Mesenteric fat pad (tissue), 1 donor: ENCODE results near the gene CCL1. TPM values are rescaled to one million over a fixed set of nuclear protein-coding genes. Genes with fewer than 3 reads are reported as not detected.

Experiments
- DNase-seq: peaks from one replicate; pipeline ENCODE4 v3.0.0-alpha.2; 2020; ENCODE audit warnings: low spot score
- total RNA-seq: library from RNA; stranded (reverse); fragmentation: NEBNext Ultra II Directional; extraction: Animal tissue kit (Norgen Biotek cat#: 25700); gene quantifications from one replicate; pipeline ENCODE4 v1.2.1, GENCODE V29; 2021
- donor health status: DM: yes; HTN: yes; CAD: no.

Gene CCL1
- total RNA-seq, 1 donor from 2014 or later: not detected

DNA sequence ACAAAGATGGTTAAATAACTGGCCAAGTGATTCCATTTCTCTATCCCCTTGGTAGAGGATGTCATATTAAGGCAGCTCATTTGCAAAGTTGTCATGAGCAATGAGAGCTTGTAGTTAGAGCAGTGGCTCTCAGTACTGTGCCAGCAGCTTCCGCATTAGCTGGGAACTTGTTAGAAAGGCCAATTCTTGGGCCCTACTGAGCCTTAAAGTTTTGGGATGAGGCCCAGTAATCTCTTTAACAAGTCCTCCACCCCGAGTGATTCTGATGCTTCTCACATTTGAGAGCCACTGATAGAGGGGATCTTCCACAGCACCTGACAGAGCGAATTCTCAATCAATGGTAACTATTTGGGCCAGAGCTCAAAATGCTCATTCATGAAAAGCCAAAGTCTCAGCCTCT, 20.2 kb upstream of the CCL1 start:
- no peak for DNase-seq

DNA sequence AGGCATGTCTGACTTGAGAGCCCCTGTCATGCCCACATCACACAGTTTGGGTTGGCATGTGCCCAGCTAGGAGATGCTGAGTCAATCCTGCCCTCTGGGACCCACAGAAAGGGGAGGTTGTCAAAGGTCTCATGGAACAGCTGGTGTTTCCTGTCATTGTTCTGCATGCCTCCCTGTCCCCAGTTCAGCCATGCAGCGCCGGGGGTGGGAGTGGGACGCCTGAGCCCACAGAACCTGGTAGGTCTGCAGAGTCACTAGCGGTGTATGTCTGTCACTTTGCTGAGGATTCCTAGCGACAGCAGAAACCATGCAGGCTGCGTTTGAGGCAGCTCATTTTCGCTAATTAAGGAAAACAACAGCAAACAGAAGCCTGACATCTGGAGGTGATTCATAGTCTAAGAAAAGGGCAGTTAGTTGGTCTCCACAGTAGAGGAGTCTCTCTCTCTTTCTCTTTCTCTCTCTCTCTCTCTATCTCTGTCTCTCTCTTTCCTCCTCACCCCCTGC, 19.6 kb upstream of the CCL1 start:
- DNase-seq: peak; percentile 67

DNA sequence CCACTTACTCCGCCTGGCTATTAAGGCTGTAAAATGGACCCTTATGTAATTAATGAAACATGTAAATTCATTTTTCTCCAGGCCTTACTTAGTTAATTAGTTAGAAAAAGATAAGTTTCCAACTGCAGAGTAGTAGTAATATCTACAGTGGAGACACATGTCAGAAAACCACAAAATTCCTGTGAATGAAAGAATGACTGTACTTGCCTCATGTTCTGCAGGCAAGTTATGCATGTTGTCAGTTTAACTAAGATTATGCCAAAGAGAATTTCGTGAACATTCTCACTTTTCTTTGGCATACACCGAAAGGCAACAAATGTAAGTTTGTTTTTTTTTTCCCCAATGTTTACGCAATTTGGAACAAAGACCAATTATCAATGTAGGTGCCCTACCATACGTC, 16.8 kb upstream of the CCL1 start:
- no peak for DNase-seq

DNA sequence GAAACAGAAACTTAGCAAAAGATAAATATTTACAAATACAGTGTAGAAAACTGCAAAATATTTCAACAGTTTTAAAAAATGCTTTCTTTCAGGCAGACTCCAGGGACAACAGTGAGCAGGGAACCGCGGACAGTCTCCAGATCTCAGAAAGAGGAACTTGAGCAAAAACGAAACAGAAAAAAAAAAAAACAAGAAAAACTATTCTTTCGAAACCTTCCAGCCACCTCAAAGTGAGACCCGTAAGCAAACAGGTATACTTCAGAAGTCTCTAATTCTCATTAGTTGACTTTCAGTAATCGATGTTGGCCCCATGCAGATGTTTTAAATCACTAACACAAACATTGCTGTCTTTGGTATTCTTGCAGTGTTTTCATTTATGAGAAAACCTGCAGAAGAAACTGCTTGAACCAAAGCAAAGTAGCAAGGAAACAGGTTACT, 15.7 kb upstream of the CCL1 start:
- no peak for DNase-seq

DNA sequence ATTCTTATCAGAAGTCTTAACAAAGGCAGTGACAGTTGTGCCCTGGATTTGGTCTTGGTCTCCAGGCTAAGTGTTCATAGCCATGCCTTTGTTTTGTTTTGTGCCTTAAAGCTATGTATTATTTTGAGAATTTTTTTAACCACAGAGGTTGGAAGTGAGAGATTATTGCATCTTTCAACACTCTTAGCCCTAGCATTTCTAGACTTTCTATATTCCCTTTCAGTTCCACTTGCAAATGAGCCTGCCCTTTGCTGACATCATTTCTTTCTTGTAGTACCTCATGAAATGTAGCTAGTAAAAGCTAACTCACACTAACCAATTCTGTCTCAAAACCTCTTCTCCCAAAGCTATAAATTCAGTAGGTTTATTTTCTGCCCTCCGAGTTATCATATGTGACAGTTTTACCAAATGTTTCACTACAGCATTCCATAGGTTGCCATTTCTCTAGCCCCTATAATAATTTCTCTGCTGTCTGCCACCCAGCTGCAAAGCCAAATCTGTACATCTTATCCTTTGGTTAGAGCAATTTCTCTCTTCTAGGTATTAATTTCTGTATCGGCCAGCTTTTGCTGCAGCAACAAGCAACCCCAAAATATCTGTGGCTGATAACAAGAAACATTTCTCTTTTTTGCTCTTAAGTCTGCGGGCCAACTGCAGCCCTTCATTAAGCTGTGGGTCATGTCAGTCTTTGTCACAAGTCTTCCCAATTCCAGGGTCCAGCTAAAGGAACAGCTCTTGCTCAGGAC, 14.2 kb upstream of the CCL1 start:
- DNase-seq: no peak

DNA sequence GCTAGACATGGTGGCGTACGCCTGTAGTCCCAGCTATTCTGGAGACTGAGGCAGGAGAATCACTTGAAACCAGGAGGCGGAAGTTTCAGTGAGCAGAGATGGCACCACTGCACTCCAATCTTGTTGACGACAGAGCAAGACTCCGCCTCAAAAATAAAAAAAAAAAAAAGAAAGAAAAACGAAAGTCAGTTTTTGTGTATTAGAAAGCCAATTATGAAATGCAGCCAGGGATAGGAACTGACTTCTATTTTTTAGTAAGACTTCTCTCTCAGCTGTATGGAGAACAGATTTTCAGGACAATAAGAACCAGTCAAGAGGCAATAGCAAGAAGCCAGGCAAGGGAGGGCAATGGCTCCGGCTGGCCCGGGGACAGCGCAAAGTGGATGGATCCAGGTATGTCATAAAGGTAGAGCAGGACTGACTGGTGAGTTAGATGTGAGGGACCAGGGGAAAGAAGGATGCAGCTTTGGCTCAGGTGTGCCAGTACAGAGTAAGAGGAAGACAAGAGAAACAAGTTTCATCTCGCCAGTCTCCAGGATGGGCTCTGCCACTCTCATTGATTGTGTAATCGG, 12.5 kb upstream of the CCL1 start:
- DNase-seq: peak; percentile 35

DNA sequence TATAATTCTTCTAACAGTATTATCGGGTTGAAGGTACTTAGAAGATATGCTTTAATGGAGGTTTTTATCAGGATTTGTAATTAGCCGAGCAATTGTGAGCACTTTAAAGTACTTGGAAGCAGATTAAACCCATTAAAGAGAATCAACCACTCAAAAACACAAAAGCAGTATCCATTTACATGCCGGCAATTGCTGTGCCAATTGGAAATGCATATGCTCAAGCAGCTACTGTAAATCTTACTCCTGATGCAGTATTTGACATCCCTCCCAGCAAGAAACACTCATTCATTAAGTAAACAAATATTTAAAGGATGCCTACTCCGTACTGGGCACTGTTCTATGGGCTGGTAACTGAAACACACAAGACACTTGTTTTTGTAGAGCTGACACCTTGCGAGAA, 11.4 kb upstream of the CCL1 start:
- DNase-seq: no peak

DNA sequence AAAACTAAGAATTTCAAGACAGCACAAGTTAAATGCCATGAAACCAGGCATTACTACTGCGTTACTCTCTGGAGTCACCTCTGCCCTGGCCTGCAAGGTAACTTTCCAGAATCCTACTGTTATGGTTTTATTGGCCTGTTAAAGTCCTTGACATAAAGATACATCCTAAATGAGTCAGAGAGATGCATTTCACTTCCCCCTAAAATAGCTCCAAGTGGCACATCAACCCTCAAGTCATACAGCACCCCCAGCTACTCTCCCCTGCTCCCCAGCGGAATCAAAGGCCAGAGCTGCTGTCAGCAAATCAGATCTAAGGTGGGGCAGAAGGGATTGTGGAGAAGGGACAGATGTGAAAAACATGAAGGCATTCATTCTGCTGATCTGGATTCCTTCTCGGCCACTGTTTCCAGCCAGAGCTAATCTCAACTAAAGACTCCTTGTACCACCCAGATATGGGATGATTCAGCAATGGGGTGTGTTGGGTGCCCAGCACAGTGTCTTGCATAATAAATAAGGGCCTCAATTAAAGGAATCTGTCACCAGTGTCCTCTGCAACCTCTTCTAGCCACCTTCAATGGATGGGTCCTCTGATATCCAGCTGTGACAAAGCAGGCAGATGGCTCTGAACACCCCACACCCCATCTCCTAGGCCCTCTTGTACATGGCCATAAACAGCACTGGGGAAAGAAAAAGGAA, 8.5 kb upstream of the CCL1 start:
- no peak for DNase-seq

DNA sequence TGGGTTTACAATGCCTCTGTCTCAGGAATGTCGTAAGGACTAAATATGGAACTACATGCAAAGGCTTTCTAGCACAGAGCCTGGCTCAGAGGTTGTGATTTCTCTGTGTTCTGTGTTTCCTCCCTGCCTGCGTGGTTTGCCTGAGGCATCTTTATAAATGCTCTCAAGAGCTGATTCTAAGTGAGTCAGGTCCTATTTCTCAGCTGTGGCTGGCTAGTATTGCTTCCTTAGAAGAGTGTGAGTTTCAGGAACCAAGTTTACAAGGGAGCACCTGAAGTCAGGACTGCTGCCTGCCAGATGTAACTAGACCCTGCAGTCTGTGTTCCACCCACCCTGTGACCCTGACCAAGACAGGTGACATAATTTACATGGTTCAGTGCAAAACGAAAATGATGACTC, 8.0 kb upstream of the CCL1 start:
- DNase-seq: no peak

DNA sequence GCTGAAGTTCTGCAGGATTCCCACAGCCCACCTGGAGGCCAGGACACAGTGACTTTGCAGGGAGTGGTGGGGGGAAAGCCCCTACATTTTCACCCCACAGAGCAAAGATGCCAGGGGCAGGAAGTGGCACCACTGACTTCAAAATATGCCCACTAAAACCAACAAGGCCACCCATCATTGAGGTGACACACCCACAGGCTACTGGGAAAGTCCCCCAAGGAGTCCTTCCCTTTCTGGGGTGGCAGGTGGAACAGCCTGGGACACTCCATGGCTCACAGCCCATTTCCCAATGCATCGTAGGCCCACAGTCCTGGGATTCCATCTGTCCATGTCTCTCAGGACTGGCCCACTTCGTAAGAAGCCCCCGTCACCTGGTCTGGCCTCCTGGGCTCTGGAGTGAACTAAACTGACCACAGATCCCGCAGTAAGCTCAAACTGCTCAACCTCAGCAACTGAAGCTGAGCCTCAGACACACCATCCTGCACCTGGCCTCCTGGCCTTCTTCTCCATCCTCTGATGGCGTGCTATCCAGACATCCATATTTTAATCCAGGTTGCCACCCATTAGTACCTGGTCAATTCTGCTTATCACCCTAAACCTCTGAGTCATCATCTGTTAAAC, 7.5 kb upstream of the CCL1 start:
- peak; percentile 51 for DNase-seq

DNA sequence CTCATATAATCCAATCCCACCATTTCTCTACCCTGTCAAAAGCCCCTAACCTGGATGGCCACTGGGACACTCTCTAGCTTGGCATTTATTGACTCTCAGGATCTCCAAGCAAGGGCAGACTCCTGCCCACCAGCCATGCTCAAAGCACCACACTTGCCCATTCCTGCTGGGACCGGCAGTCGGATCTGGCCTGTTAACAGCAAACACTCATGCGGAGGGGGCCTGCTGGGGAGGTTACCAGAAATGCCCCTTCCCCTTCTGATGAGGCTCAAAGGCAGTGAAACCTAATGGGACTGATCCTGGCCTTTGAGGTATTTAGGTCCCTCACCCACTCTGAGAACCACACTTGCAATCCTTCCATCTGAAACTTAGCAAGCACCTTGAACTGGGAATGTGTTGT, 6.5 kb upstream of the CCL1 start:
- DNase-seq: peak; percentile 51

DNA sequence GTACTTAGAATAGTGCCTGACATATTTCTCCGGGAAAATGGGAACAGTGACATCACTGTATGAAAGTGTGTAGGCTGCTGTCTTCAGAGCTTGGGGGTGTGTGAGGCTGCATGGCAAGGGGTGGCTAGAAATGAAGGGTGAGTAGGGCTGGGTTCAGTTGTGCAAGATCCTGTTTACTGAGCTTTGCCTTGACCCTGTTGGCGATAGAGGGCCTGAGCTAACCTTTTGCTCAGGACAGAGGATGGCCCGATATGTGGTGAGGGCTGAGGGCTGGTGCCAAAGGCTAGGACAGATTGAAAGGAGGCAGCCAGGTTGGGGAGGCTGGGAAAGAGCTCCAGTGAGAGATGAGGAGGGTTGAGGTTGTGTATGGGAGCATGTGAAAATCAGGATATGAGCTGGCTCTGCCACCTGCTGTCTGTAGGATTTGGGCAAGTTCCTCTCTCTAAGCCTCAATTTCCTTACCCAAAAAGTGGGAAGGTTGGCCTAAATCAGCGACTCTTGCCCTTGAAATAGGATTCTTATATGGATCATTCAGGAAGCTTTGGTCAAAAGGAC, 6.0 kb upstream of the CCL1 start:
- peak; percentile 35 for DNase-seq

DNA sequence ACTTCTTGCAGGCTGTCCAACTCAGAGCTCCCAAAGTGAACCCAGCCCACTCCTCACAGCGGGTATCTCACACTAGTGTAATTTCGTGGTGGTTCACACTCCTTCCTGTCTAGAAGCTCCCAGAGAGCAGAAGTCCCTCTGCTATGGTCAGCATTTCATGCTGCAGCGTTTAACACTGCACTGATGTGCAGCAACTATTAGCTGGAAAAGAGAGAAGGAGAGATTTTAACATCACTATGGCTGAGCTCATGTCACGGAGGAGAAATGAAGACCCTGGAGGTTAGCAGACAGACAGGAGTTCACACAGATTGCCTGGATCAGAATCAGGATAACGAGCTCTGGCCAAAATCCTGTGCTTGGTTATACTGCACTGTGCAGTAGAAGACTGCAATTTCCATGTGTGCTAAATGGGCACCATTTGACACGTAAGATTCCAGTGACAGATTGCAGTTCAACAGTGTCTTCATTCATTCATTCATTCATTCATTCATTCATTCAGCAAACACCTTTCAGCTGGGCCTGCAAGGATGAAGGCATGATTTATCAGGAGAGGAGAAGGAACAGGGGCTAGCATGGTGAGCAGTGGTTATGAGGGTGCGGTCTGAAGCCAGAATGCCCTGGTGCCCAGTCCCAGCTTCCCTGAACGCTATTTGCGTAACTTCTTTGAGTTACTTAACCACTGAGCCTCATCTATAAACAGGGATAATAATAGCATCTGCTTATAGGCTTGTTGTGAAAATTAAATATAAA, 5.3 kb upstream of the CCL1 start:
- DNase-seq: no peak

DNA sequence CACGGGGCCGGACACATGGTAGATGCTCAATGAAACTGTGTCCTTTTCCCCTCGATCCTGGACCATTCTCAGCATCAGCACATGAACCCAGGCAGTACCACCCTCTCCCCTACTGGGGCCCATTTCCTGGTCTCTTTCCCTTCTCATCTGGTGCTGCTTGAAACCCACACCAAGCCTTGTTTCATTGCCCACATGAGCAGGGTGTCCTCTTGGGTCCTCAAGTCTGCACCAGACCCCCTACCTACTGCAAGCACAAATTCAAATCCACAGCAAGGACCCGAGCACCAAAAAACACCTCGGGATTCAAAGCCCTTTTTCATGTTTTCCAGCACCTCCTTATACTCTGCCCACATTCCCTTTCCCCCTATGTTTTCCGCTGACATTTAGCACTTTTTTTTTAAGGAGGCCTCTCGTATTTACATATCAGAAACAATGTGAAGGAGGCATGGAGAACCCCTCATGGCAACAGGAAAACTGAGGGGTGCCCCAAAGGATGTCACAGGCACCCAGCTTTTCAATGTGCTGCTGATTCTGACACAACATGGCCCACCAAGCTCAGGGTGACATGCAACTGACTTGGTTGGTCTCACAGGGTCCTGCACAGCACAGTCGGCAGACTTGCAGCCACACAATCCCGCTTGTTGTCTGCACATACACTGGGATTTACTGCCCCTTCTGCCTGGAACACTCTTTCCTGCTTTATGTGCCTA, 4.6 kb upstream of the CCL1 start:
- DNase-seq: peak; percentile 69

DNA sequence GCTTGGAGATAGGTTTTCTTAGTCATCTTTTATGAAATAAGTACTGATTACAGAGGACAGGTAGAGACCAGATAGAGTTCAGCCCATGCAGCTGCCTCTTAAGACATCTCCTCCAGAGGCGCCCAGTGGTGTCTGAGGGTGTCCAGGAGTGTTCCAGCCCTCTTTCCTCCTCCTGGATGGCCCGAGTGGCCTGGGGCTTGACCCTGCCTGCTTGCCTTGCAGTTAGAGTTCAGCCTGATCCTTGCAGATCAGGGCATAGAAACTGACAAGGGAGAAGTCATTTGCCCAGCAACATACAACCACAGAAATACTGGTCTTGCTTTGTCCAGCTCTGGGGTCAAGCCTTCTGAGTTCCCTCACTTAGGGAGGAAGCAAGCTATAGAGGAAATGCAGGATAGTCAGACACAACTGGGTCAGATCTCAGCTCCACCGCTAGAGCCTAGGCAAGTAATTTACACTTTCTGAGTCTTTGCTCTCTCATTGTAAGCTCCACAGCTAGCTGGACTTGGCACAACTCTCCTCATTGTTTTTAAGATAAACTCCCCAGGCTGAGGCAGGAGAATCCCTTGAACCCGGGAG, 3.6 kb upstream of the CCL1 start:
- DNase-seq: no peak

DNA sequence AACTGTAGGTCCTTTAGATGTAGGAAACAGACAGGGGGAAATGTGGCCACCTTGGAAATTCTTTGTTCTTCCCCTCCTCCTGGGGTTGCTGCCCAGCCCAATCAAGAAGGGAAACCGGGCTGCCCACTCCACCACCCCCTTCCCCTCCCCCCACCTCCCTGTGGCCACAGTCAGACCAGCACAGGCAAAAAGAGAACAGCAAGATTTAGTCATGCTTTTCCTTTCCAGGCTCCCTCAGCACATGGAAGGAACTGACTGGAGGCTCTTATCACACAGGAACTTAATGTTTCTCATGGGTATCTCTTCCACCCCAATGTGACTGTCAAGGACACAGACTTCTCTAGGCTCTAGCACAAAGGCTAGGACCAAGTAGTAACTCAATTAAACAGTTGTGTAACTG, 3.0 kb upstream of the CCL1 start:
- peak; percentile 37 for DNase-seq

DNA sequence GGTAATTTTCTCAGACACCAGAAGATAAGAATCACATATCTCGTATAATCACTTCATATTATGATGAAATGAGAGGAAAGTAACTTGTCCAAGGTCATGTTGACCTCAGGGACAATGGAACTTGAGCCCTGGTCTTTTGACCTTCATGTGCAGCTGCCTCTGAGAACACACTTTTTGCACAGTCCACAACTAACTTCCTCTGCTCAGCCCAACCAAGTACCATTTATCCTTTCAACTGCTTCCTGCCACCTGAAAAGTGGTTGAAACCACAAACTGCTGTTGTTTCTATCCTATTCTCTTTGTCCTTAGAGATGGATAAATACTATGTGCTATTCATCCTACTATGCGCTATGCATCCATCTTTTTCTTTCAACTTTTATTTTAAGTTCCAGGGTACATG, 2.3 kb upstream of the CCL1 start:
- DNase-seq: no peak

DNA sequence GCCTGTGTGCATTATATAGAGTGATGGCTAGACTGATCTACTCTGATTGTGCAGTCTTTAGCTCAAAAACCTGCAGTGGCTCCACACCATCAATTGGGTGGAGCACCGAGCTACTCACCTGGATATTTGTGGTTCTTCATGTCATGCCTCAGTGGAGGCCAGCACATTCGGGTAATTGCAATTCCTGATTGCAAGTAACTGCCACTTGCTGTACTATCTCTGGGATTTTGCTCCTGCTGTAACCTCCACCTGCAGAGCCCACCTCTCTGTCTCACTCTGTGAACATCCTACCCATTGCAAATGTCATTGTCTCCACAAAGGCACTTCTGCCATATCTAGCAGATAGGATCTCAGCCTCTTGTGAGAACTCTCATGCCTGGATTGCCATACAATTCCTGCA, 1.7 kb upstream of the CCL1 start:
- peak; percentile 45 for DNase-seq

DNA sequence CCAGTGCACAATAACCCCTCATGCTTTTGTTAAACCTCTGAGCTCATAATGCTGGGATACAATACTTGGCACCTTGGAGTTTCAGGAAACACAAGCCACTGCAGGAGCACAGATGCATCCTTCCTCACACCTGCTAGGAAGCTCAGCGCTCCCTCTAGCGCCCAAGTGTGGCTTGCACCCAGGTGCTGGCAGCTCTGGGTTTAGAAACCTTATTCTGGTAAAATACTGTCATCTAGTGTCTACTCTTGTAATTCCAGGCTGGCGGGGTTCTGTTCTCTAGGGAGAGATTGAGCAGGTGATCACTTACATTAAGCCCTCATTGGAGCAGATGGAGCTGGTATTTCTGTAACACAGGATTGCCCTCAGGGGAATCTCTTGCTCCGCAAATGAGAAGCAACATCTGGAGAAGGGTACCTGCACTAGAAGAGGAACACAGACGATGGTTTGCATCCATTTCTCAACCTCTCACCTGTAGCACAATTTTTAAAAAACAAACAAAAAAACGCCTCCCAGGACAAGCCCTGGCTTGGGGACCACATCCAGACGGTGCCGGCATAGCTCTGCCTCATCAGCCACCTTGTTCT, 1.5 kb downstream of the CCL1 start:
- peak; percentile 92 for DNase-seq
